Right ventricle myocardium superior (tissue), 1 donor: ENCODE data around the gene ATP6V0E1. TPM values are rescaled to one million over a fixed set of nuclear protein-coding genes. Genes with fewer than 3 reads are reported as not detected.
A peak's percentile ranks its signal among the peaks of the same experiment; 100 is the strongest.
"Not testable (repeated sequence)": the region's sequence is repeated elsewhere in the genome, so short reads cannot be mapped to it uniquely, and the experiment has no call there.

Experiments used
- ATAC-seq: fragments of 200-7000 bp; cut with Tn5 transposase; one replicate; pipeline ENCODE4 v1.9.1; 2020; ENCODE audit warnings: mild to moderate bottlenecking; ENCODE audit not compliant: poor library complexity
- DNase-seq: peaks from one replicate; pipeline ENCODE4 v3.0.0-alpha.2; 2020
- intact Hi-C: fragments of 100-400 bp; cut with DNase I; formaldehyde crosslinking; loops from one replicate; pipeline ENCODE4 v1.11.2; 2022
- total RNA-seq: library from RNA; stranded (reverse); fragmentation: NEBNext Ultra II Directional; extraction: Animal tissue kit (Norgen Biotek cat#: 25700); gene quantifications from one replicate; pipeline ENCODE4 v1.2.1, GENCODE V29; 2021
- donor health status: DM: no; HTN: yes; CAD: no; lungs with severe emphysema.

The ATP6V0E1 gene
- total RNA-seq, 1 donor from 2014 or later, result 187 TPM

GRCh38 chr5:172988276-172988675, 4.7 kb downstream of the ATP6V0E1 start:
- ATAC-seq, result no peak
- intact Hi-C loops, result no loop called here
- DNase-seq, result no peak

- intact Hi-C loops, result no loop called here
- DNase-seq, result no peak
- no peak for ATAC-seq
Measured at GRCh38 chr5:172990776-172991175, 7.2 kb downstream of the ATP6V0E1 start.

- no peak for ATAC-seq
- intact Hi-C loops, result no loop called here
- DNase-seq, result no peak
Measured at GRCh38 chr5:172994405-172994804, 10.8 kb downstream of the ATP6V0E1 start.

DNA sequence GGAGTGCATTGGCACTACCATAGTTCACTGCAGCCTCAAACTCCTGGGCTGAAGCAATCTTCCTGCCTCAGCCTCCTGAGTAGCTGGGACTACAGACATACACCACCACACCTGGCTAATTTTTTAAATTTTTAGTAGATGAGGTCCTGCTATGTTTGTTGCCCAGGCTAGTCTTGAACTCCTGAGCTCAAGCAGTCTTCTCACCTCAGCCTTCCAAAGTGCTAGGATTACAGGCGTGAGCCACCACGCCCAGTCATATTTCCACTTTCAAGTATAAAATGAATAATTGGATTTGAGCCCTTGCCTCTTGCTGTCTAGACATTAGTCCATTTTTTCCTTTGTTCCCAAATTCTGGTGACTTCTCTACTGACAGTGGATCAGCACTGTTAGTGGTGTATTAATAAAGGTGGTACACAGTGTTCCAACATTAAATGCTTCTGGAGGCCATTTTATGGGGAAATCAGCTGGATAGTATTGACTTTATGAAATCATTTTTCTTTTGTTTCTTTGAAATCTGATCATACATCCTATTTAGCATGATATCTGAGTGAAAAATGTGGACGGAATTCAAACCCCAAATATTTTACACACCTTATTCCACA, 15.9 kb downstream of the ATP6V0E1 start:
- DNase-seq (no peak), ATAC-seq (peak; percentile 26)
- intact Hi-C loops, result no loop called here

- no peak for ATAC-seq
Measured at GRCh38 chr5:172999974-173000373, 16.4 kb downstream of the ATP6V0E1 start.

DNA sequence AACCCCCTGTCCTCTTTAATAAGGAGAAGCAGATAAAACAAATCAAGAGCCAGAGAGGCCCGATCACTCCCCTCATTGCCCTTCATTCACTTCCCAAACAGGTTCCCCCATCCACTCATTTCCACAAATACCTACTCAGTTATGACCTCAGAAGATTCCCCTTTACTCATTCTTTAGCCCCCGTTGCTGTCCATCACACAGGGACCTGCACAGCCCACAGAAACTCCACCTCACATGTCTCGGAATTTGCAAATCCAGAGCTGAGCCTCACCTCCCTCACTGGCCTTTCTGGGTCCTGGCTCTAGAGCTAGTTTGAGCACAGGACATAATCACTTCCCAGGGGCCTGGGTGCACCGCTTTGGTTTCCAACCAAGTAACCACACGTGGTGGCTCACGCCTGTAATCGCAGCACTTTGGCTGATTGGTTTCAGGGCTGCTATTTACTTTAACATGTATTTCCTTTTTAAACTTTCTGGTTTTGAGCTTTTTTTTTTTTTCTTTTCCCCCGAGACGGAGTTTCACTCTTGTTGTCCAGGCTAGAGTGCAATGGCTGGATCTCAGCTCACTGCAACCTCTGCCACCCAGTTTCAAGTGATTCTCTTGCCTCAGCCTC, 17.8 kb downstream of the ATP6V0E1 start:
- ATAC-seq (no peak), DNase-seq (no peak)
- intact Hi-C loops, result no loop called here

More at GRCh38 chr5:172999974-173000373, 16.4 kb downstream of the ATP6V0E1 start:
- intact Hi-C loops, result no loop called here
- DNase-seq, result no peak

DNA sequence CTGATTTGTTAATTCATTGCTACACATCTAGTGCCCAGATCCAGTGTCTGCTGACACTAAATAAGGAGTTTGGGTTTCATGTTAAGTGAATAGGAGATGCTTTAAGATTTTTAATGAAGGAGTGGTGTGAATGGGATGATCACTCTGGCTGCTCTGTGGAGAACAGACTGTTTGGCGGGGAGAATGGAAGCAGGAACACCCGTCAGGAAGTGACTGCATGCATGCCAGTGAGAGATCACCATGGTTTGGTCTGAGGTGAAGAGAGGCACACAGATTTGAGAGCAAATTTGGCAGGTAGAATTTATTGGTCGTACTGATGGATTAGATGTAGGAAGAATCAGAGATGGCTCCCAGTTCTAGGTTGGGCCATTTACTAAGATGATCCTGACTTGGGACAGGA, 19.8 kb downstream of the ATP6V0E1 start:
- ATAC-seq (no peak), DNase-seq (no peak)
- intact Hi-C loops, result no loop called here

GRCh38 chr5:173004013-173004412, 20.4 kb downstream of the ATP6V0E1 start:
- no peak for DNase-seq
- intact Hi-C loops, result no loop called here
- ATAC-seq, result no peak

- DNase-seq (no peak), ATAC-seq (no peak)
- intact Hi-C loops, result no loop called here
Measured at GRCh38 chr5:173004447-173004846, 20.9 kb downstream of the ATP6V0E1 start.

- no peak for DNase-seq
- ATAC-seq, result no peak
- intact Hi-C loops, result loop anchor here (10.0 kb wide), 1 partner anchor 135 kb away; the partner anchor contains the start of gene BNIP1
Measured at GRCh38 chr5:173010021-173010420, 26.4 kb downstream of the ATP6V0E1 start.

GRCh38 chr5:173010547-173011464, 27.2 kb downstream of the ATP6V0E1 start:
- DNase-seq (peak; percentile 75), ATAC-seq (peak; percentile 88)
- intact Hi-C loops, result loop anchor here (10.0 kb wide), 1 partner anchor 134 kb away; the partner anchor contains the start of gene BNIP1

DNA sequence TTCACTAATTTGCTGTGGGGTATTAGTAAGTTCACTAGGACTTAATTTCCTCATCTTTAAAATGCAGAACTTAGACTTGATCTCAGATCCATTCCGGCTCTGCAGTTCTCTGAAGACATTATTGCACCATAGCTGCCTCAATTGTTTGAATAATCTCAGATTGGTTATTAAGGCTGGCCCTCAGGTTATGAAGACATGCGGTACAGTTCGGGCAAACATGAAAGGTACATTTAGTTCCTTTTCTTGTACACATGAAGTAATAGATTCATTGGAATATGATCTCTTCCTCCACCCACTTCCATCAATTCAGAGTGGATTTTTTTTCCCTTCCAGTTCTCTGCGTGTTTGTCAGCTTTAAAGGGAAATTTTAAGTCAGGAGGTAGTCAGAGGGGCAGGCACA, 28.0 kb downstream of the ATP6V0E1 start:
- intact Hi-C loops, result loop anchor here (10.0 kb wide), 1 partner anchor 133 kb away; the partner anchor contains the start of gene BNIP1
- no peak for DNase-seq
- no peak for ATAC-seq

GRCh38 chr5:173012882-173013281, 29.3 kb downstream of the ATP6V0E1 start:
- no peak for ATAC-seq
- intact Hi-C loops, result loop anchor here (10.0 kb wide), 1 partner anchor 132 kb away; the partner anchor contains the start of gene BNIP1
- DNase-seq, result peak; percentile 54

- ATAC-seq, result no peak
- intact Hi-C loops, result loop anchor here (10.0 kb wide), 1 partner anchor 130 kb away; the partner anchor contains the start of gene BNIP1
Measured at GRCh38 chr5:173014671-173015070, 31.1 kb downstream of the ATP6V0E1 start.

GRCh38 chr5:173015192-173015591, 31.6 kb downstream of the ATP6V0E1 start:
- no peak for DNase-seq
- intact Hi-C loops, result loop anchor here (10.0 kb wide), 1 partner anchor 130 kb away; the partner anchor contains the start of gene BNIP1
- ATAC-seq, result no peak

More at GRCh38 chr5:173014671-173015070, 31.1 kb downstream of the ATP6V0E1 start:
- DNase-seq, result no peak

- intact Hi-C loops, result loop anchor here (10.0 kb wide), 1 partner anchor 129 kb away; the partner anchor contains the start of gene BNIP1
- ATAC-seq (no peak), DNase-seq (no peak)
Measured at GRCh38 chr5:173015598-173016455, 32.3 kb downstream of the ATP6V0E1 start.

GRCh38 chr5:173016598-173017046, 33.1 kb downstream of the ATP6V0E1 start:
- intact Hi-C loops, result loop anchor here (10.0 kb wide), 1 partner anchor 128 kb away; the partner anchor contains the start of gene BNIP1
- ATAC-seq (peak; percentile 84), DNase-seq (no peak)

DNA sequence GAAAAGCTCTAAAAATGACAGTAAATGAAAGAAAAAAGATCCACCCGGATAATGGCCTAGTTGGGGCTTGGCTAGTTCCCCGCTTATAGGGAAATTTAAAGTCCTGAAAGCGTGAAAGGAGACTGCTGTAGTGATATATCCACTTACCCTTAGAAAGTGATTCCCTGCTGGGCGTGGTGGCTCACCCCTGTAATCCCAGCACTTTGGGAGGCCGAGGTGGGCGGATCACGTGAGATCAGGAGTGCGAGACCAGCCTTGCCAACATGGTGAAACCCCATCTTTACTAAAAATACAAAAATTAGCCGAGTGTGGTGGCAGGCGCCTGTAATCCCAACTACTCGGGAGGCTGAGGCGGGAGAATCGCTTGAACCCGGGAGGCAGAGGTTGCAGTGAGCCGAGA, 33.5 kb downstream of the ATP6V0E1 start:
- not testable (repeated sequence) for DNase-seq, ATAC-seq
- intact Hi-C loops, result loop anchor here (10.0 kb wide), 1 partner anchor 128 kb away; the partner anchor contains the start of gene BNIP1
